Measurements from ENCODE around the gene KIF18A. TPM values are rescaled to one million over a fixed set of nuclear protein-coding genes. Genes with fewer than 3 reads are reported as not detected.

Gene KIF18A
- total RNA-seq, 2 donors from 2014 or later = 1.9 to 2.8 TPM

DNA sequence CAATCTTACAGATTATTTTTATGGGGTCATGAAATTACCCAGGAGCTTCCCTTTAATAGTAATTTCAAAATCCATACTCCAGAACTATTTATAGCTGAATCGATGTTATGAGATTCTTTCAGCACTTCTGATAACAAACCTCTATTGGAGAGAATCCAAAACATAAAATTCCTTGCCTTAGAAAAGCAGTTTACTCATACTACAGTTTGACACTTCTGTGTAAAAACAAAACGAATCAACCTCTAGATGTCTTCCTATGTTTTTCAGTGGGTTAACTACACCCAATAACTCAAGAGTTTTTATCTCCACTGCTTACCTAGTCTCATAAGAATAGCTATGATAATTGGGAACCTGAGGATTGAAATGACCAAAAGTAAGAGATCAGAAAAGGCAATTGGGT, 35.6 kb downstream of the KIF18A start:
- DNase-seq (no peak), ATAC-seq (no peak)
- intact Hi-C loops (cut with DNase I, micrococcal nuclease) = no loop called here

- intact Hi-C loops (cut with DNase I, micrococcal nuclease) = no loop called here
- DNase-seq (no peak), ATAC-seq (no peak)
Observed at GRCh38 chr11:28071305-28071704, 36.7 kb downstream of the KIF18A start.

GRCh38 chr11:28058333-28058732, 49.6 kb downstream of the KIF18A start:
- intact Hi-C loops (cut with DNase I, micrococcal nuclease) = no loop called here
- no peak for ATAC-seq
- DNase-seq = no peak

DNA sequence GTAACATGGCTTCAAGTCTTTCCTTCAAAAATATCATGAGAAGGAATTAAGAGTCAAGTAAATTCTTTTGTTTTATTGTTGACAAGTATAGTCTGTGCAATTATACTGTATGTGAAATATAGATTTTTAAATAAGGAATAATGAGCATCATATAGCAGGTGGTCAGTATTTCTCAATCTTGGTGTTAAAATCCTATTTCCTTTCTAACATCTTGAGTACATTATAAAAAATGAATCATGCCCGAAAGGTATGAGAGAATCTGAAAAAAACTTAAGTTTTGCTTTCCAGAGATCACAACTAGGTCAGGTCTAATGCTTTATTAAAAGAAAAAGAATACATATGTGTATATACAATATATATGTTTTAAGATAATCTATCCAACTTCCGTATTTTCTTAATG, 53.1 kb downstream of the KIF18A start:
- ATAC-seq (no peak), DNase-seq (no peak)
- intact Hi-C loops (cut with DNase I, micrococcal nuclease) = no loop called here

DNA sequence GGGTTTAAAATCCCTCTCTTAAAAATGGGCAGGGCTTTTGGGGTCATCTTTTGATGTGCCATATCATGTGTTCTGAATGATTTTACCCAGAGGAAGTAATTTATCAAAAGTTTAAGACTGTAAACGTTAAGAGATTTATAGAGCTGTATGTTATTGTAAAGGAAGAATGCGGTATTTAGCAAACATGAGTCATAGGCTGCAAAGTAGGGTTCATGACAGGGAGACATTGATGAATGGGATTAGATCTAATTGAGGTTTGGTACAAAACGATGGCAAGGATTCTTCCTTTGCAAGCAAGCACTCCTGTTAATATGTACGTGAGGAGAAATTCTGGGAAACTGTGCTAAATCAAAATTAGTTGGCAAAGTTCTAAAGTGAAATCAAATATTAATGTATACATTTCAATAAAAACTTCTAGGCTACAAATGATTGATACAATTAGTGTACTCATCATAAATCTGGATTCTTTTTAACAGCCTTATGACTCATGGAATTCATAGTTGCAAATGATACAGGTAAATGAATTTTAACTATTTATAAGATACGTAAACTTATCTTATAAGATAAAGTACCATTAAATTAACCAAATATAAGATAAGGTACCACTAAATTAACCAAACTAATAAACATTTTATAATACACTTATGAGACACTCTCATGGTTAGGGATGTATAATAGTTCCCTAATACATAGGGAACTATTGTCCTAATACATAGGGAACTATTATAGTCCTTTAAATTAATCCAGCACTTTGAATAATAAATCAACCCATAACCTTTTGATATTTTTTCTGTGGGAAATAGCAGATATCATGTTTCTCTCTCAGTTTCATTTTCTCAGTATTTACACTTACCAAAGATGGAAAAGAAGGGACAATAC, 58.4 kb downstream of the KIF18A start:
- ATAC-seq = peak; percentile 63
- intact Hi-C loops (cut with DNase I, micrococcal nuclease) = loop anchor here in 1 of 2 donors (10.0 kb wide), 1 partner anchor 55 kb away; the partner anchor contains the start of genes KIF18A and METTL15
- DNase-seq = no peak

DNA sequence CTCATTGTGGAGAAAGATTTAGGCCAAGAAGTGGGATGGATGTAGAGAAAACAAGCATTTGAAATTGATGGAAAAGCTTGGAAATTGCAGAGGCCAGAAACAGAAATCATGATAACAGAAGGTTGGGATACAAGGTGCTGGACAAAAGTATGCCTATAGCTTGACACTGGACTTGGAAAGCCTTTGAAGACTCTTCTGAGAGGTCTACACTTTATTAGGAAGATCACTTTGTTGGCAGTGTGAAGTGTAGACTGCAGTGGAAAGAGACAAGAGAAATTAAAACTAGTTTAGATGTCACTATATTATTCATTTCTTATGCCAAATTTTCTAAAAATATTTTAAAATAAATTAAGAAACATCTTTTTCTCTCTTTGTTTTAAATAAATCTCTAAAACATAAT, 59.1 kb downstream of the KIF18A start:
- intact Hi-C loops (cut with DNase I, micrococcal nuclease) = loop anchor here in 1 of 2 donors (10.0 kb wide), 1 partner anchor 56 kb away; the partner anchor contains the start of genes KIF18A and METTL15
- ATAC-seq (no peak), DNase-seq (no peak)

GRCh38 chr11:28043930-28044709, 63.8 kb downstream of the KIF18A start:
- ATAC-seq = peak; percentile 37
- intact Hi-C loops (cut with DNase I, micrococcal nuclease) = loop anchor here in 1 of 2 donors (10.0 kb wide), 1 partner anchor 61 kb away; the partner anchor contains the start of genes KIF18A and METTL15
- no peak for DNase-seq

GRCh38 chr11:28040384-28040783, 67.6 kb downstream of the KIF18A start:
- intact Hi-C loops (cut with DNase I, micrococcal nuclease) = loop anchor here in 1 of 2 donors (10.0 kb wide), 1 partner anchor 64 kb away; the partner anchor contains the start of genes KIF18A and METTL15
- DNase-seq (no peak), ATAC-seq (peak; percentile 99)

DNA sequence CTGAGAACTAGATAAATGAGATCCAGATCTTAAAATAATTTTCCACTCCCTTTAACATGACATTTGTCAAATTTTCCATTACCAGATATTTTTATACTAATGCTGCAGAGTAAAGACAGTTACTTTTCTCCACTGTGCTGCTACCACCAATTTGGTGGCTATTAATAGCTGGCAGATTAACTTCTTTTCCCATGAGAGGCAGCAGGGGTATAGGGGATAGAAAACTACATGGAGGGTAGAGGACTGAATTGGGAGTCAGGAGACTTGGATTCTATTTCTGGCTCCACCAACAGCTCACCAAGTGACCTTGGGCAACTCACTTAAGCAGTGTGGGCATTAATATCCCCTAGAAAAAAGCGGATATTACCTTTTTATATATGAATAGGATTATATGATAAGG, 69.2 kb downstream of the KIF18A start:
- ATAC-seq (no peak), DNase-seq (no peak)
- intact Hi-C loops (cut with DNase I, micrococcal nuclease) = no loop called here

- ATAC-seq (no peak), DNase-seq (no peak)
- intact Hi-C loops (cut with DNase I, micrococcal nuclease) = no loop called here
Observed at GRCh38 chr11:28026634-28027290, 81.2 kb downstream of the KIF18A start.

DNA sequence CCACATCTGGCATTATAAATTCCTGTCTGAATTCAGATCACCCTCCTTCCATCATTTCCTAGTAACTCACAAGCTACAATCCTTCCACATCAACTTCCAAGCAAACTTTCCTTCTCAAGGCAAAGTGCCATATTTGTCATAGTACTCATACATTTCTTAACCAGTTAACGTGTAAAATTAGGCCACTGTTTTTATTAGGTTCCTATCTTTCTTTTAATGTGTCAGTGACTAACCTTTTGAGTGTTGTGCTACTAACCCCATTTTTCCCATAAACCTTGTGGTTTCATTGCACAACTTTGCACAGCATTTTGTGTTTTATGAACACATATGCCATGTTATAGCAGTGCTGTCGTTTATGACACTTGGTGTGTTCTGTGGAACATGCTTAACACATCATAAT, 90.1 kb downstream of the KIF18A start:
- intact Hi-C loops (cut with DNase I, micrococcal nuclease) = no loop called here
- DNase-seq = no peak

DNA sequence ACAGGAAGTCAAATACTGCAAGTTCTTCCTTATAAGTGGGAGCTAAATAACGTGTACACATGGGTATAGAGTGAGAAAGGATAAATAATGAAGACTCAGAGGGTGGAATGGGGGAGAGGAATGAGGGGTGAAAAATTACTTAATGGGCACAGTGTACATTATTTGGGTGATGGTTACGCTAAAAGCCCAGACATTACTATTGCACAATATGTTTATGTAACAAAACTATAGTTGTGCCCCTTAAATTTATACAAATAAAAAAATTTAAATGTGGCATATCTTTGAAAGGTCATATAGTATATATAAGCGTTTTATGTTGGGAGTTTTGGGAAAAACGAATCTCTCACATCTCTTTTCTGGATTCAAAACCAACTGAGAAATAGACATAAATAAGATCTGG, 96.1 kb downstream of the KIF18A start:
- intact Hi-C loops (cut with DNase I, micrococcal nuclease) = no loop called here
- ATAC-seq = no peak
- DNase-seq = no peak

More for the DNA sequence above, 90.1 kb downstream of the KIF18A start:
- no peak for ATAC-seq

- intact Hi-C loops (cut with DNase I, micrococcal nuclease) = no loop called here
- no peak for DNase-seq
- ATAC-seq = no peak
Observed at GRCh38 chr11:28009996-28010395, 98.0 kb downstream of the KIF18A start.

GRCh38 chr11:28009388-28009787, 98.6 kb downstream of the KIF18A start:
- intact Hi-C loops (cut with DNase I, micrococcal nuclease) = no loop called here
- ATAC-seq = no peak
- no peak for DNase-seq

DNA sequence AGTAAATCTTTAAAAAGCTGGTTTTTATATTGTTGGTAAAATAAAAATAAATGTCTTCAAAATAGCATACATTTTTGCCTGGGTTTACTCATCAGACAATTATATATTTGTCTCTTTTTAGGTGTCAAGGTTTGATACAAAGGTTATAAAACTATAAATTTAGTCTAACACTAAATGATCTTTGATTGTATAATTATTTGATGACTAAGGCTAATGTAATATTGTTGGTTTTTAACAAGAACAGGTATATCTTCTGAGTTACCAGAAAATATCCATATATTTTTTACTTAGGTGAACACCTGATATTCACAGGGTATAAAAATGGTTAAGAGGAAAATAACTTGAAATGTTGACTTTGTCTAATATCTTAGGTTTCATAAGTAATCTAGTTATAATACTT, 104.3 kb downstream of the KIF18A start:
- ATAC-seq (no peak), DNase-seq (no peak)
- intact Hi-C loops (cut with DNase I, micrococcal nuclease) = no loop called here

DNA sequence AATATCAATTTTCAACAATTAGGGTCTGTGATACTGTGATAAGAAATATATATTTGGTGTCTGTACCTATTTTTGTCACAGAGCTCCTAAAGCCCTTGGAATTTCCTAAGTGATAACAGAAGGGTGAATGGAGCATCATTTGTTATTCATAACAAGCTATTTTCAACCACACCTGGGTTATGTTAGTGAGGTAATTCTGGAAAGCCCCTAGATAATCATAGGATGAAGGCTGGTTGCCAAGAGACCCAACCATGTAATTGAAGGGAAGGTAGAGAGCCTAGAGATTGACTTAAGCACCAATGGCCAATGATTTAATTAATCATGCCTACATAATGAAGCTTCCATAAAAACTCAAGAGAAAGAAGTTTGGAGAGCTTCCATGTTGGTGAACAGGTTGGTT, 109.4 kb downstream of the KIF18A start:
- no peak for ATAC-seq
- no peak for DNase-seq
- intact Hi-C loops (cut with DNase I, micrococcal nuclease) = no loop called here

GRCh38 chr11:27997344-27997743, 110.6 kb downstream of the KIF18A start:
- DNase-seq (no peak), ATAC-seq (no peak)
- intact Hi-C loops (cut with DNase I, micrococcal nuclease) = no loop called here

DNA sequence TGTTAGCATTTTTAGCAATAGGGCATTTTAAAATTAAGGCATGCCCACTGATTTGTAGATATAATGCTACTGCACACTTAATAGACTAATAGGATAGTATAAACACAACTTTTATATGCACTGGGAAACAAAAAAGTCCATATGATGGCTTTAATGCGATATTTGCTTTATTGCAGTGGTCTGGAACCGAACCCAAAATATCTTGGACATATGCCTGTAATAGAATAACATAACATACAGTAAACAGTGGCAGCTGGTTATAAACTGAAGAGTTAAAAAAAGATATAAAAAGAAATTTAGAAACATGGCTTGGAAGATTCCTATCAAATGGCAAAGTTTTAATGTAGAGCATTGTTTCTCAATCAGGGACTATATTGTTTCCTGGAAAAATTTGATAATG, 111.9 kb downstream of the KIF18A start:
- no peak for ATAC-seq
- no peak for DNase-seq
- intact Hi-C loops (cut with DNase I, micrococcal nuclease) = no loop called here

DNA sequence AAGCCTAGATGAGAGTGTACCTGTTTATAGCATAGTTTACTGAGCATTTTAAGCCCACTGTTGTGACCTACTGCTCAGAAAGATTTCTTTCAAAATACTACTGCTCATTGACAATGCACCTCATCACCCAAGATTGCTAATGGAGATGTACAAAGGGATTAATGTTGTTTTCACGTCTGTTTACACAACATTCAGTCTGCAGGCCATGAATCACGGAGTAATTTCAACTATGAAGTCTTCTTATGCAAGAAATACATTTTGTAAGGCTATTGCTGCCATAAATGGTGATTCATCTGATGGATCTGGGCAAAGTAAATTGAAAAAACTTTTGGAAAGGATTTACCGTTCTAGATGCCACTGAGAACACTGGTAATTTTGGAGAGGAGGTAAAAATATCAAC, 112.9 kb downstream of the KIF18A start:
- no peak for DNase-seq
- ATAC-seq = no peak
- intact Hi-C loops (cut with DNase I, micrococcal nuclease) = no loop called here

Data from left colon (tissue), 2 donors.